SKM-1 (cell line): ENCODE measurements around the gene ARID1B.

Source experiments
- DNase-seq: peaks from one replicate; lab custom pipeline; 2025; ENCODE audit not compliant: unreplicated experiment; lab: John Stamatoyannopoulos, UW

Gene ARID1B

GRCh38 chr6:156822747-156823206, 45.6 kb downstream of the ARID1B start:
- no peak for DNase-seq

- no peak for DNase-seq
Measured at GRCh38 chr6:156824142-156824541, 47.0 kb downstream of the ARID1B start.

GRCh38 chr6:156825475-156825874, 48.3 kb downstream of the ARID1B start:
- no peak for DNase-seq

- no peak for DNase-seq
Measured at GRCh38 chr6:156826290-156826955, 49.2 kb downstream of the ARID1B start.

- no peak for DNase-seq
Measured at GRCh38 chr6:156827382-156827781, 50.2 kb downstream of the ARID1B start.

- no peak for DNase-seq
Measured at GRCh38 chr6:156828280-156828703, 51.1 kb downstream of the ARID1B start.

GRCh38 chr6:156830126-156830525, 52.9 kb downstream of the ARID1B start:
- DNase-seq = no peak

GRCh38 chr6:156832231-156832647, 55.1 kb downstream of the ARID1B start:
- DNase-seq = no peak

- no peak for DNase-seq
Measured at GRCh38 chr6:156832669-156833068, 55.5 kb downstream of the ARID1B start.

- DNase-seq = no peak
Measured at GRCh38 chr6:156833755-156834154, 56.6 kb downstream of the ARID1B start.

- DNase-seq = no peak
Measured at GRCh38 chr6:156839129-156839528, 62.0 kb downstream of the ARID1B start.

GRCh38 chr6:156839591-156840001, 62.4 kb downstream of the ARID1B start:
- no peak for DNase-seq

GRCh38 chr6:156840136-156840535, 63.0 kb downstream of the ARID1B start:
- DNase-seq = no peak

GRCh38 chr6:156840606-156841005, 63.4 kb downstream of the ARID1B start:
- DNase-seq = no peak

- no peak for DNase-seq
Measured at GRCh38 chr6:156841508-156841907, 64.3 kb downstream of the ARID1B start.

- DNase-seq = no peak
Measured at GRCh38 chr6:156842598-156843250, 65.5 kb downstream of the ARID1B start.

GRCh38 chr6:156844089-156844488, 66.9 kb downstream of the ARID1B start:
- DNase-seq = no peak

GRCh38 chr6:156845454-156846155, 68.4 kb downstream of the ARID1B start:
- DNase-seq = no peak

- DNase-seq = no peak
Measured at GRCh38 chr6:156846845-156847599, 69.8 kb downstream of the ARID1B start.

GRCh38 chr6:156848123-156848522, 70.9 kb downstream of the ARID1B start:
- DNase-seq = no peak

- no peak for DNase-seq
Measured at GRCh38 chr6:156848533-156848932, 71.4 kb downstream of the ARID1B start.
